ENCODE results near the gene KIF1B.

The KIF1B gene

GRCh38 chr1:10209905-10210810, at the start of gene KIF1B:
Gene KIF1B (plus strand): TSS chr1:10210570. CDS start chr1:10232329, 21,759 bp downstream.
- peak; percentile 99 for DNase-seq

- DNase-seq: no peak
Measured at GRCh38 chr1:10160907-10161490, 49.4 kb upstream of the KIF1B start.

GRCh38 chr1:10161541-10162290, 48.7 kb upstream of the KIF1B start:
- DNase-seq: peak; percentile 70

- no peak for DNase-seq
Measured at GRCh38 chr1:10168912-10169514, 41.4 kb upstream of the KIF1B start.

GRCh38 chr1:10170239-10170574, 40.2 kb upstream of the KIF1B start:
- DNase-seq: no peak

- no peak for DNase-seq
Measured at GRCh38 chr1:10171105-10171767, 39.1 kb upstream of the KIF1B start.

- DNase-seq: no peak
Measured at GRCh38 chr1:10171995-10172669, 38.2 kb upstream of the KIF1B start.

GRCh38 chr1:10173582-10173981, 36.8 kb upstream of the KIF1B start:
- DNase-seq: no peak

- DNase-seq: no peak
Measured at GRCh38 chr1:10177876-10178275, 32.5 kb upstream of the KIF1B start.

- no peak for DNase-seq
Measured at GRCh38 chr1:10178597-10179405, 31.6 kb upstream of the KIF1B start.

GRCh38 chr1:10179406-10180091, 30.8 kb upstream of the KIF1B start:
- DNase-seq: no peak

GRCh38 chr1:10181154-10181553, 29.2 kb upstream of the KIF1B start:
- no peak for DNase-seq

- no peak for DNase-seq
Measured at GRCh38 chr1:10185759-10186158, 24.6 kb upstream of the KIF1B start.

- DNase-seq: no peak
Measured at GRCh38 chr1:10186331-10187025, 23.9 kb upstream of the KIF1B start.

- DNase-seq: no peak
Measured at GRCh38 chr1:10187026-10187334, 23.4 kb upstream of the KIF1B start.

GRCh38 chr1:10188133-10188650, 22.2 kb upstream of the KIF1B start:
- no peak for DNase-seq

GRCh38 chr1:10189659-10190058, 20.7 kb upstream of the KIF1B start:
- DNase-seq: no peak

- no peak for DNase-seq
Measured at GRCh38 chr1:10192263-10192662, 18.1 kb upstream of the KIF1B start.

GRCh38 chr1:10193288-10193687, 17.1 kb upstream of the KIF1B start:
- no peak for DNase-seq

GRCh38 chr1:10195570-10195969, 14.8 kb upstream of the KIF1B start:
- DNase-seq: no peak
